HG02885 (cell line): ENCODE data around the gene GRM4.

ENCODE experiments used
- ATAC-seq: cut with Tn5 transposase; IDR thresholded peaks from one replicate; pipeline ENCODE4 v1.9.1; 2021; ENCODE audit warnings: mild to moderate bottlenecking; ENCODE audit not compliant: unreplicated experiment, poor library complexity

Gene GRM4

DNA sequence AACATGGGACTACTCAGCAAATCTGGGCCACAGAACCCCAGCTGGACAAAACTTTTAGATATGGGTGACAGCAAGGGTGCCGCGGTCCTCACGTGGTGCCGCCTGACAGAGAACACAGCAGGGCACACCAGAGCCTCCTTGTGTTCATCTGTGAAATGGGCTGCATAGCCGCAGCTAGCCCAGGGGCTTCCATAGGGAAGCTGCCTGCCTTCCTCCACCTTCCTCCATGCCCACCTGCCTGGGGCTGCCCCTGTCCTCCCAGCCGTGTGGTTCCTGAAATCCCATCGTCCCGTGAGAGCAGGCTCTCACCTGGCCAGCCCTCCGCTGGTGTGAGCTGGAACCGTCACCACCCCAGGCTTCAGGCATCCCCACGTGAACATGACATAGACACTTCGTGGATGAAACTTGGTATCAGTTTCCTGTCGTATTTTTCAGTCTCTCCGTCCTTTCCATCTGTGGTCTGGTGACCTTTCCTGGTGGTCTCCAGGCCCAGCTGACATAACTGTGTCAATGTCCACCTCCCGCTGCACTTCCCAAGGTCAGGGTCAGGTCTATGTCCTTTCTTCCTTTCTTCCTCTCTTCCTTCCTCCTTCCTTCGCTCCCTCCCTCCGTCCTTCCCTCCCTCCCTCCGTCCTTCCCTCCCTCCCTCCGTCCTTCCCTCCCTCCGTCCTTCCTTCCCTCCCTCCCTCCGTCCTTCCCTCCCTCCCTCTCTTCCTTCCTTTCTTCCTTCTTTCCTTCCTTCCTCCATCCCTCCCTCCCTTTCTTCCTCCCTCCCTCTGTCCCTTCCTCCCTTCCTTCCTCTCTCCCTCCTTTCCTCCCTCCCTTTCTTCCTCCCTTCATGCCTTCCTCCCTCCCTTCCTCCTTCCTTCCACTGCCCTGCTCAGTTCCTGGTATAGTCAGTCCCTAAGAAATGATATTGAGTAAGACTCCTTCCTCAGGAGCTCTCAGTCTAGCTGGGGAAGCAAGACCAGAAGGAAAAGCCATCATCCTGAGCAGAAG is 78.8 kb downstream of the GRM4 start:
- ATAC-seq: no peak

DNA sequence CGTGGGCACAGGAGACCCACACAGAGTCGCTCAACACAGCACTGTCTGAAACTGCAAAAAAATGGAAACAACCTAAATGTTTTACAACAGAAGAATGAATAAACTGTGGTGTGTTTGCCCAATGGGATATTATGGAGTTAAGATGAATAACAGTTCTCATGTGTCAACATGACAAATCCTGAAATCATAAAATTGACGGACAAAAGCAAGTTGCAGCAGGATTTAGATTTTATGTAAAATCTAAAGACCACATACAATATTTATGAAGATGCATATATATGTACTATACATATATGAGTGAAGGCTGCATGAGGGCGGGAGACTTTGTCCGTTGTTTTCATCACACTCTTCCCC is 79.7 kb downstream of the GRM4 start:
- ATAC-seq: no peak

DNA sequence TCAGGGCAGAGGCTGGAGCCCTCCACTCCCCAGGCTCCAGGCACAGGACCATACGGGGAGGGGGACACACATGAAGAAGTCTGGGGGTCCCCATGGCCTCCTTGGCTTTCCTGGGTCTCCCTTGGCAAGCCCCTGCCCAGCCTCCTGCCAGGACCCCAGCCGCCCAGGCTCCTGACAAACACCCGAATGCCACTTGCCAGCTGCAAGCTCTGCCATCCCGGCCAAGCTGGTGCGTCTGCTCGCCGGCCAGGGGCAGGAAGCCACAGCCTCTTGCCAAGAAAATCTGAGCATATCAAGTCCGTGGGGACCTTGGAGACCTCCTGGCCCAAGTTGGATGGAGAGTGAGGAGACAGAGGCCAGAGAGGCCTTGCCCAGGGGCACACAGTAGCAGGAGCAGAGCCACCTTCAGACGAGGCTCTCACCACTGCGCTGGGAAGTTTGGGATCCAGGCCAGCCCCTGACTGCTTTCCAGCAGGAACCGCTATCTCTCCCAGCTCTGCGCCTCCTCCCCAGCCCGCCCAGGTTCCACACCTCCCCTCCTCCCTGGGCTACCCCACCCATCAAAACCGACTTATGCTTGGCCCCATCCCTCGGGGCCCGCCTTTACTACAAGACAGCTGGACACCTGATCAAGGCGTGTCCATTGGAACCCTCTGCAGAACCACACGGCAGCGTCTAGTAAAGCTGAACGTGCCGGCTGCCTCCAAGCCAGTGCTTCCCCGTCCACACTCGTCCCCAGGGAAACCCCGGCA is 80.2 kb downstream of the GRM4 start:
- no peak for ATAC-seq

DNA sequence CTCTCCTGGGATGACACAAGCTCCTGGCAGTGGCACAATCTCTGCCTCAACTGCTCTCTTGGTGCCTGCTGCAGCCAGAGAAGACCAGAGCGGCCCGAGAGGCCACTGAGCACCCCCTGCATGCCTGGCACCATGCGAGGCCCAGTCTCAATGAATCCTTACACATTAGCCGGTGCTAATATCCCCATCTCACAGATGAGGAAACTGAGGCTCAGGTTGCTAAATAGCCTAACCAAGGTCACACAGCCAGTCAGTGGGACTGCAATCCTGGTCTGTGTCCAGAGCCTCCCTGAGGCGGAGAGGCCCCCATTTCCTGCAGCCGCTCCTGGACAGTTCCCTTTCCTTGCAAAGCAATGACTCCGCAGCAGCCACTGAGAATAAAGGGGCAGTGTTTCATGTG is 81.2 kb downstream of the GRM4 start:
- no peak for ATAC-seq

DNA sequence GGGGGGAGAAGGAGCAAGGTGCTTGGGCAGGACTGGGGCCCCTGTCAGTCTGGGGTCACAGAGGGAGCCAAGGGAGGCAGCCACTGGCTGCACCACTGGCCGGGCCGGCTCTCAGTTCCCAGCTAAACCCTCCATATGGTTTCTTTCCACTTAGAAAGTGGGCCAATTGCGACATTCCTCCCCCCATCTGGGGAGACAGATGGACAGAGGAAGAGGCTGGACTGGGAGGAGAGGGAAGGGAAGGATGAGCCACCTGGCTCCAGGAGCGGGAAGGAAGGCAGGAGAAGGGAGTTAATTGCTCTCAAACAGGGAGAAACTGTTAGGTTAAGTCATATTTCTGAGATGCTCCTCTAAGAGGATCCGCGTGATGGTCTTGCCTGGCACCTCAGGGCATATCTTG is 82.2 kb downstream of the GRM4 start:
- ATAC-seq: no peak

DNA sequence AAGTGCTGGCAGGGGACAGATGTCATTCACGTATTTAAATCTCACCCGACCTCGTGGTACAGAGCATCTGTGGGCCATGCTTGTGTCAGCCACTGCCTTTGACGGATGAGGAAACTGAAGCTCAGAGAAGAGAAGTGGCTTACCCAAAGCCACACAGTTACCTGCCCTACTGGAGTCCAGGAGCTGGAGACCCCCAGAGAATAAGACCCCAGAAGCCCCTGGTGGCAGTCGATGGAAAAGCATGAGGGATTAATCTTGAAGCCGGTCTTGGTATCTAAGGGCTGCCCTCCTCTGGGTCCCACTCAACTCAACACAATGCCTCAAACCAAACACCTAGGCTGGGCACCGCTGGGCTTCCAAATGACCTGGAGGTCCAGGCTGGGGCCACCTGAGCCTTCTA is 83.1 kb downstream of the GRM4 start:
- no peak for ATAC-seq

DNA sequence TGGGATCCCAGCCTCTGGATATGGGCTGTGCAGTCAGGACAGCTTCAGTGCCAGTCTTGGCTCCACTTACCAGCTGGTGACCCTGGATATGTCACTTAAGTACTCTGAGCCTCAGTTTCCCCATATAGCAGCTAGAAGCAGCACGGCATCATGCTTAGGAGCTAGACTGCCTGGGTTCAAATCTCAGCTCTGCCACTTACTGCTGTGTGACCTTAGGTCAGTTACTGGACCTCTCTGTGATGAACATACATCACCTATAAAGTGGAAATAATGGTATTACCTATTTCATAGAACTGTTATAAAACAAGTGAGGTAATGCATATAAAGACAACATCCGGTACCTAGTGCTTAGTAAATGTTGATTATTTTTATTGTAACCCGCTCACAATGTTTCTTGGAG is 83.7 kb downstream of the GRM4 start:
- no peak for ATAC-seq

DNA sequence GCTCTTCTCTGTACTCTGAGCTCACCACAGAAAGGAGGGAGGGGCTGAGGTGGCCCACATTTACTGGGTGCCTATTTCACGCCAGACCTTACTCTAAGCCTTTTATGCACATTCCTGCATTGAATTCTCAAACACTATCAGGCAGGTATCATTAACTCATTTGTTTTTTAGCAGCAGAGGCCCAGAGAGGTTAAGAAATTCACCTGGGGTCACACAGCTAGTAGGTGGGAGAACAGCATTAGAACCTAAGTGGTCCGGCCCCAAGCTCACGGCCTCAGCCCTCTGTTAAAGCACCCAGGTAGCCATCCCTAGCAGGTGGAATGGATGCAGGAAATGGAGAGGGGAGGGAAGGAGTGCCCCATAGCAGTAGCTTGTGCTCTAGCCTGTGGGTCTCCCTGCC is 84.5 kb downstream of the GRM4 start:
- ATAC-seq: no peak

DNA sequence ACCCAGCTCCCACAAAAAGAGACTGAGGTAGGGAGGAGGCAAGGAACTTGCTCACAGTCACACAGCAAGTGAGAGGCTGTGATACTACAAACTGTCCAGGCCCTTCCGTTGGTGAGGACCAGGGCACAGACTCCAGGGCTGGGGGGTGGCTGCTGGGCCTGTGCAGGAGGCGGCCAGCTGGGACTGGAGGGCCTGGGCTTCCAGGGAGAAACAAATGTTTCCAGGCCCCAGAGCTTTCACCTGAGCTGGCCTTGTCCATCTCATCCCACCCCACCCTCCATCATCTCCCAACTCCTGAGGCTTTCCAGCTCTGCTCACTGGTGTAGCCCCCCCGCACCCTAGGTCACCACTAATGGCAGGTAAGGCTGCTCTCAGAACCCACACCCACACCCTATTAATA is 86.0 kb downstream of the GRM4 start:
- ATAC-seq: no peak

DNA sequence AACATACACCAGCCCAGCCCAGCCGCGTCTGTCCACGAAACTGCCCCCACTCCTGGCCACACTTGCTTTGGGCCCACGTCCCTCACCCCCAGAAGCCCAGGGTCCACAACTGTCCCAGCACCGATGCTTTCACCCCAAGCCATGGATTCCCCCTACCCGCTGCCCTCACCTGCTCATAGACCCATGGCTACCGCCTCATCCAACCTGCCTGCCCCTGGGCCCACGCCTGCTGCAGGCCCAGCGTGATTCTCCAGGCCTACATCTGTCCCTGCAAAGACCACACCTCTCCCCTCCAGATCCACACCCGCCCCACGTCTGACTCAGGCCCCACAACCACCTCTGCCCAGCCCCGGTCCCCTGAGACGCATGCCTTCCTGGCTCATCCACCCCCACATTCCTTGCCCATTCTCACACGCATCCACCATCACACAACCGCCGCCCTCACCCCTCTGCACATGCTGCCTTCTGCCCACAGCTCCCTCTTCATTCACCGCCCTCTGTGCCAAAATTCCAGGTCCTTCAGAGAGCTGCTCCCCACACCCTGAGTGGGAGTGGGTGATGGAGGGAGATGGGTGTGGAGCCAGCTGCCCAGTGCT is 86.7 kb downstream of the GRM4 start:
- ATAC-seq: no peak

DNA sequence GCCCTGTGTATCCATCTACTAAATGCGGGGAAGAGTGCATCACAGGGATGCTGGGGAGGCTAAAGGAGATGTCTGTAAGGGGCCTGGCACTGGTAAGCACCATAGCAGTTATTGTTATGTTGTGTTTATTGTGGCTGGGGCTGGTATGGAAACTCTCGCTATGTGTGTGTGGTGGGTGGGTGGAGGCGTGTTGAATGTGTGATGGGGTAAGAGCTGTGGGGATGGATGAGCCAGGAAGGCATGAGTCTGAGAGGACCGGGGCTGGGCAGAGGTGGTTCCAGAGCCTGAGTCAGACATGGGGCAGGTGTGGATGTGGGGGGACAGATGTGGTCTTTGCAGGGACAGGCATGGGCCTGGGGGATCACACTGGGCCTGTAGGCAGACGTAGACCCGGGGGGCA is 88.1 kb downstream of the GRM4 start:
- ATAC-seq: no peak

DNA sequence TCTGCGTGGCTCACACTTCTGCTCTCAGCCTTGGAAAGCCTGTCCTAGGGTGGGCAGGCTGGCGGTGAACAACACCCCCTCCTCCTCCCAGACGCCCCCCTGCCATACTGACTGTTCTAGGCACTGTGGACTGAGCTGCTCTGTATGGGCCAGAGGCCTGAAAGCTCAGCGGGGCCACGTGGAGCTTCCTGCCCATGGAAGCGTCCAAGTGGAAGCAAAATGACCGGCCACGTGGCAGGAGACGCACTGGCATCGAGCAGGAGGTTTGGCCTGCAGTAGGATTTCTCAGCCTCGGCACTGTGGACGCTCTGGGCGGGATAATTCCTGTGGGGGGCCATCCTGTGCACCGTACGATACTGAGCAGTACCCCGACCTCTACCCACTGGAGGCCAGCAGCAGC is 88.7 kb downstream of the GRM4 start:
- no peak for ATAC-seq

DNA sequence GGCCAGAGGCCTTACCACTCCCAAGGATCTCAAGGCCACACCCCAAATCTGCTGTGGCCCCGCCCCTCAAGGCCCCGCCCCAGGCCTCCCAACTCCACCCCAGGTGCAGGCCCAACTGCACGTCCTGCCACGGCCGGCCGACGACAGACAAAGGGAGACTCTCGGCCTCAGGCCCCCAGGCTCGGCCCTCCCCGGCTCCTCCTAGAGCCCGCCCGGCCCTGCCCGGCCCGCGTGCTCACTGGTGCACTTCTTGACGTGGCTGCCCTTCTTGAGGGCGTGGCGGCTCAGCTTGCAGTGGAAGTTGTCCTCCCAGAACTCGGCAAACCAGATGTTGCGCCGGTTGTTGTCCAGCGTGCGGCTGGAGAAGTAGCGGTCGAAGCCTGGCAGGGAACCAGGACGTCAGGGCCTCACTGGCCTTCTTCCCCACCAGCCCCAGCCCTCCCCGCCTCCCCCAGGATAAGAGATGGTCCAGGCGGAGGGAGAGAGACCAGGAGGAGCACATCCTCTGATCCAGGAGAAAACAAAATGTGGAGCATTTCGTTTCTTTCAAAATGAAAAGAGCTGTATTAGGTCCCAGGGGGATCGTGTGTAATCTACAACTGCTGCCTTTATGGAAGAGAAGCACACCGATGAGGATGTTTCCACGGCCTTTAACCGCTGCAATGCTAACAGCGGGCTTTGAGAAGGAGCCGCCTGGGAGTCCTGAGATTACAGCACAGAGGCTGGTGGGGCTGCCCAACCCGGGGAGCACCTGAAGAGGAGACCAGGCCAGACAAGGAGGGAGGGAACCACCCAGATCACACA is 89.4 kb downstream of the GRM4 start:
- no peak for ATAC-seq

DNA sequence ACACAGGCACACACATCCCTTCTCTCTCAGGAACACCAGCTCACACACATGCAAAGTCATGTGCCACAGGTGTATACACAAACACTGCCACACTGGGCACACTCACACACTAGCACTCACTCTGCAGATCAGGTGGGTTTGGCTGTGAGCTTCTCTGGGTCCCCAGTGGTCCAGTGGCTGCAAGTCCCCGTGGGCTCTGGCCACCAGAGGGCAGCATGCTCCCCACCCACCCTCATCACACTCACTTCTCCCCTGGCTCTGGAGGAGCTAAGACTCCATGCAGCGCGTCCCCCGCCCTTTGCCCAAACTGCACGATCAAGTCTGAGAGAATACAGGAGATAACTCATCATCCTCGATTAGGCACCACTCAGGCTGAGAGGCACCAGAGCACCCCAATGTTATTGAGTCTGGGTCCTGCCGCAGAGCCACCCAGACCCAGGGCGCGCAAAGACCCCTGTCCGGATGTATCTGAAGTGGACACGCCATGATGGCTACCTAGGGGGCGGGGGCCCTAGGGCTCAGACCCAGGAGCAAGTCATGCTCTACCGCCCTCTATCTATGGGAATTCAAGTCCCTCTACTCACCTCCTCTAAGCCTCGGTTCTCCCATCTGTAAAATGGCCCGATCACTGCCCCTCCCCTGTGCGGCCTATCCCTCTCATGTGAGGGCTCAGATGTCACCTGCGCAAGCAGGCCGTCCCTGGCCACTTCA is 90.5 kb downstream of the GRM4 start:
- no peak for ATAC-seq

DNA sequence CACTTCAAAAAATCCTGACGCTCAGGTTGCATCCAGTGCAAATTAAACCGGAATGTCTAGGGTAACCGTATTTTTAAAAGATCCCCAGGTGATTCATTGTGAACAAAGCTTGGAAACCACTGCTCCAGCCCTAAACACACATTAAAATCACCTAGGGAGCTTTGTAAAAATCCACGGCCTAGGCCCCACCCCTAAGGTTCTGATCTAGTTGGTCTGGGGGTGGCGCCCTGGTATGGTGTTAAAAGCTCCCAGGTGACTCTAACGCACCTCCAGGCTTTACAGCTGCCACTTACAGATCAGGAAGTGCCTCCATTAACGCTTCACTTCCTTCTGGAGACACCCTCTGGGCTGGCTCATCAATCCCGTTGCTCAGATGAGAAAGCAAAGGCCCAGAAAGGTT is 92.2 kb downstream of the GRM4 start:
- ATAC-seq: no peak

DNA sequence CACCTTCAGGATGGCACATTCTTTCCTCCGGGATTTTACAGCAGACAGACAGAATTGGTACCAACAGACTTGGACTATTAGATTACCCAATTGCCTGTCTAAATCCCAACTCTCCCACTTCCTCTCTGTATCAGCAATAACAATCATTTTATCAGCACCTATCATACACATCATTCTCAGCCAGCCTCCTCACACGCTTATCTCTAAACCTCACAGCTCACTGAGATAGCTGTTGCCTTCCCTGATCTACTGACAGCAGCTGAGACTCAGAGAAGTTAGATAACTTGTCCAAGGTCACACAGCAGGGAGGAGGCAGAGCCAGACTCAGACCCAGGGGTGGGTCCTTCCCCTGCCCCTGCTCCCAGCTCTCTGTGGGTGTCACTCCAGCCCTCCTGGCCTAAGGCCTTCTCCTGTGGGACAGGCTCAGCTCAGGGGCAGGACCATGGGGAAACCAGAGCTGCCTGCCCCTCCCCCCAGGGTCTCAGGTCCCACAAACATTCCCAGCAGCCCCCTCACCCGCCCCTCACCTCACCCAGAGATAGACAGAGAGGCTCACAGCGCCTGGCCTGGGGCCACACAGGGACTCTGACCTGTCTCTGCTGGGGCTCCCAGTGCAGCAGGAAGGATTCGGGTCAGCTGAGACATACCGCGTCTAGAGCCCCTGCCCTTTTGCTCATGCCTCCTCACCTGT is 92.8 kb downstream of the GRM4 start:
- ATAC-seq: no peak

DNA sequence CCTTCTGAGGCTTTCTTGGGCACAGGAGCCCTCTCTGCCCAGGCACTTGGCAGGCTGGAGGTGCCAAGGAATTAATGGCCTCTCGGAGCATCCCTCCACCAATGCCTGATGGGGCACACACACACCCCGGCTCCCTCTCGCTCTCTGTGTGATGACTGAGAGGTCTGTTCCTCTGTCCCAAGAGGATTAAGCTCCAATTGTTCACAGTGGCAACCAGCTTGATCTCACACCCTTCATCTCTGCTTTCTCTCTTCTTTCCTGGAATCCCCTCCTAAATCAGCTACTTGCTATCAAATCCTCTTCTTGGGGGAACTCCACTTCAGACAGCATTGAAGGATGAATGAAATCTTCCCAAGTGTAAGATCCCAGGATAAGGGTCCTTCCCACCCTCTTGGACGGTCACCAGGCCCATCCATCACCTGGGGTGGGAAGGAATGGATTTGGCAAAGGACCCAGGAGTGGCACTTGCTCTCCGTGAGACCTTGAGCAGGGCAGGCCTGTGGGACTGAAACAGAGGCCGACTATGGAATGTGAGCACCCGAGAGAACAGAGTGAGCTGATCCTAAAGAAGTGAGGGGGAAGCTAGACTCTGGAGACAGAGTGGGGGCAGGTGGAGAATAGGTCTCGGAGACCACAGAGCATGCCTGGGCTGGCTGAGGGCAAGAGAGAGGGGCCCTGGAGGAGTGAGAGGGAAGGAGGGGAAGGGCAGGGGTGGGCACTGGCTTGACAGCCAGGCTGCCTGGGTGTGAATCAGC is 93.6 kb downstream of the GRM4 start:
- ATAC-seq: no peak

DNA sequence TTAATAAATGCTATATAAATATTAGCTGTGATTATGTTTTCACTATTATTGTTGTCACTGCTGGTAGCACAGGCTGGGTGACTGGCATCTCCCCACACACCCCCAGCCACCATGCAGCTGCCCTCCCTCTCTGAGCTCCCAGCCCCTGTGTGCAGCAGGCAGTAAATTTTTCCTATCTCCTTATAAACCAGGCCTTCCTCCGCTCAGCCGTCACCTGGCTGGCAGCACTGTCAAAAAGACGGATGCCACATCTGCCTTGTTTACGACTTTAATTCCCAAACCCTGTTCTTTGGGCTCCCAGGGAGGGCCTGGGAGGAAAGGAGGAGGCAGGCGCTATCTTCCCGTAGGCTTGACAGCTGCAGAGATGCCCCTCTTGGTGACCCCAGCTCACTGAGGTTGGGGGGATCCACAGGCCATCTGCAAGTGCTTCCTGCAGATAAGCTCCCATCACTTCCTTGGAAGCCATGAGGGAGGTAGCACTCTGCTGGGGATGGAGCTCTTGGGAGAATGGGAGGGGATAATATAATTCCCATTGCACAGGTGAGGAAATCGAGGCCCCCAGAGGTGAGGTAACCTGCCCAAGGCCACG is 94.5 kb downstream of the GRM4 start:
- no peak for ATAC-seq
